COR-L47 (cell line): ENCODE data around the gene GPR15LG.
"Not testable (repeated sequence)": the region's sequence is repeated elsewhere in the genome, so short reads cannot be mapped to it uniquely, and the experiment has no call there.

Experiments
- DNase-seq: peaks from one replicate; lab custom pipeline; 2025; lab: John Stamatoyannopoulos, UW

Gene GPR15LG

GRCh38 chr10:84173501-84173929 is at the start of gene GPR15LG:
GPR15LG (plus strand) TSS chr10:84173801; CDS start chr10:84173852, 51 bp downstream.
- DNase-seq = no peak

GRCh38 chr10:84125910-84126784 is 47.5 kb upstream of the GPR15LG start:
- DNase-seq = not testable (repeated sequence)

- no peak for DNase-seq
Observed at GRCh38 chr10:84126785-84127167, 46.8 kb upstream of the GPR15LG start.

- no peak for DNase-seq
Observed at GRCh38 chr10:84135836-84136235, 37.8 kb upstream of the GPR15LG start.

GRCh38 chr10:84137811-84138210 is 35.8 kb upstream of the GPR15LG start:
- DNase-seq = no peak

GRCh38 chr10:84138478-84139125 is 35.0 kb upstream of the GPR15LG start:
- DNase-seq = no peak

- DNase-seq = peak; percentile 86
Observed at GRCh38 chr10:84139126-84140035, 34.2 kb upstream of the GPR15LG start, which contains the start of gene GHITM. GHITM (plus strand) TSS chr10:84139509; CDS start chr10:84141501, 1,992 bp downstream.

- DNase-seq = no peak
Observed at GRCh38 chr10:84140036-84140379, 33.6 kb upstream of the GPR15LG start.

GRCh38 chr10:84147347-84147746 is 26.3 kb upstream of the GPR15LG start:
- no peak for DNase-seq

GRCh38 chr10:84148006-84148597 is 25.5 kb upstream of the GPR15LG start:
- DNase-seq = not testable (repeated sequence)

GRCh38 chr10:84149854-84150253 is 23.7 kb upstream of the GPR15LG start:
- DNase-seq = no peak

- DNase-seq = no peak
Observed at GRCh38 chr10:84152769-84153168, 20.8 kb upstream of the GPR15LG start.

- no peak for DNase-seq
Observed at GRCh38 chr10:84155521-84155920, 18.1 kb upstream of the GPR15LG start.

- no peak for DNase-seq
Observed at GRCh38 chr10:84156009-84156408, 17.6 kb upstream of the GPR15LG start.

GRCh38 chr10:84156768-84157167 is 16.8 kb upstream of the GPR15LG start:
- DNase-seq = no peak

- DNase-seq = no peak
Observed at GRCh38 chr10:84158061-84158460, 15.5 kb upstream of the GPR15LG start.

- DNase-seq = no peak
Observed at GRCh38 chr10:84158550-84158949, 15.1 kb upstream of the GPR15LG start.

GRCh38 chr10:84159076-84159685 is 14.4 kb upstream of the GPR15LG start:
- DNase-seq = no peak

GRCh38 chr10:84160663-84161362 is 12.8 kb upstream of the GPR15LG start:
- DNase-seq = no peak

GRCh38 chr10:84163996-84164395 is 9.6 kb upstream of the GPR15LG start:
- DNase-seq = no peak

- no peak for DNase-seq
Observed at GRCh38 chr10:84164442-84164841, 9.2 kb upstream of the GPR15LG start.
